Tibial nerve (tissue), 3 donors: Measurements from ENCODE around the gene KRT23.

Experiments
- POLR2A ChIP-seq, 2 donors: fragments of 450-650 bp; IDR thresholded peaks; one replicate each; pipeline ENCODE4 v1.6.1; 2017; ENCODE audit warnings: antibody characterized with exemption in 2 of 2, mild to moderate bottlenecking in 2 of 2, moderate library complexity in 2 of 2
- TF ChIP-seq, protein P1 (sequence below), 5 experiments: fragments of 200-600 bp in 3 of 5; fragments of 450-650 bp in 2 of 5; sonication (generic) in 3 of 5; IDR thresholded peaks; one replicate each; pipeline ENCODE4 v1.5.1; 2016 to 2019; ENCODE audit warnings: antibody characterized with exemption in 5 of 5, mild to moderate bottlenecking in 3 of 5, moderate library complexity in 2 of 5

DNA sequence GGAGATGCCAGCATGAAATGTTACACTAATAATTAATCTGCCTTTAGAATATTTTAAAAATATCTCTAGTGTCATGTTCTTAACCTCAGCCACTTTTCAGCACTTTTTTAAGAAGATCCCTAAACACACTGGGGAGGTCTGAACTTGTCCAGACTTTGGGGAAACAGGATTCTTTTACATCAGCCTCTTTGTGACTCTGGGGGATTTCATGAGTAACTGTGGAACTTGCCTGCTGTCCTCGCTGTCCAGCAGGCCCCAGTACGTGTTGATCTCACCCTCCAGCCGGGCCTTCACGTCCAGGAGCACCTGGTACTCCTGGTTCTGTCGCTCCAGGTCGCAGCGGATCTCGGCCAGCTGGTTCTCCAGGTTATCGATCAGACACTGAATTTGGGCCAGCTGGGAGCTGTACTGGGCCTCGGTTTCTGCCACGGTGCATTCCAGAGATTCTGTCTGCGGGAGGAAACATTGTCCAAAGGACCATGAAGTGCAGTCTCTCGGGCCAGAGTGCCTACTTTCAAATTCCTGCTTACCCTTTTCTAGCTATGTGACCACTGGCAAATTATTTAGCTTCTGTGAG, 41.2 kb upstream of the KRT23 start:
- TF ChIP-seq POLR2A (IDR thresholded peaks at IDR 0.05): no peak
- TF ChIP-seq, protein P1, sequence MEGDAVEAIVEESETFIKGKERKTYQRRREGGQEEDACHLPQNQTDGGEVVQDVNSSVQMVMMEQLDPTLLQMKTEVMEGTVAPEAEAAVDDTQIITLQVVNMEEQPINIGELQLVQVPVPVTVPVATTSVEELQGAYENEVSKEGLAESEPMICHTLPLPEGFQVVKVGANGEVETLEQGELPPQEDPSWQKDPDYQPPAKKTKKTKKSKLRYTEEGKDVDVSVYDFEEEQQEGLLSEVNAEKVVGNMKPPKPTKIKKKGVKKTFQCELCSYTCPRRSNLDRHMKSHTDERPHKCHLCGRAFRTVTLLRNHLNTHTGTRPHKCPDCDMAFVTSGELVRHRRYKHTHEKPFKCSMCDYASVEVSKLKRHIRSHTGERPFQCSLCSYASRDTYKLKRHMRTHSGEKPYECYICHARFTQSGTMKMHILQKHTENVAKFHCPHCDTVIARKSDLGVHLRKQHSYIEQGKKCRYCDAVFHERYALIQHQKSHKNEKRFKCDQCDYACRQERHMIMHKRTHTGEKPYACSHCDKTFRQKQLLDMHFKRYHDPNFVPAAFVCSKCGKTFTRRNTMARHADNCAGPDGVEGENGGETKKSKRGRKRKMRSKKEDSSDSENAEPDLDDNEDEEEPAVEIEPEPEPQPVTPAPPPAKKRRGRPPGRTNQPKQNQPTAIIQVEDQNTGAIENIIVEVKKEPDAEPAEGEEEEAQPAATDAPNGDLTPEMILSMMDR (IDR thresholded peaks at IDR 0.05): no peak
